Kidney (tissue), 14 donors: ENCODE results near the gene PDZRN4. TPM values are rescaled to one million over a fixed set of nuclear protein-coding genes. Genes with fewer than 3 reads are reported as not detected.

Source experiments
- DNase-seq, 5 donors: peaks; one replicate each; pipeline ENCODE4 v3.0.0-alpha.2; 2013 to 2020
- FAIRE-seq: peaks from 2 replicates; lab custom pipeline; 2012; peaks lifted over from hg19 to GRCh38; lab: Jason Lieb, UNC
- H3K27ac ChIP-seq, 2 donors: one replicate each; pipeline ENCODE4 v1.7.0; 2013; ENCODE audit warnings: low read depth in 2 of 2, low read length in 2 of 2, inconsistent platforms in 1 of 2
- H3K27me3 ChIP-seq: one replicate; pipeline ENCODE4 v1.7.1; 2013; ENCODE audit warnings: low read length, inconsistent platforms; ENCODE audit not compliant: control insufficient read depth, insufficient read depth
- H3K36me3 ChIP-seq, 3 donors: one replicate each; pipeline versions ENCODE4 v1.7.0 to v1.7.1; 2013; ENCODE audit warnings: low read length in 3 of 3, control low read depth in 1 of 3, inconsistent platforms in 1 of 3; ENCODE audit not compliant: insufficient read depth in 3 of 3, control insufficient read depth in 2 of 3
- H3K4me1 ChIP-seq, 3 donors: one replicate each; pipeline versions ENCODE4 v1.7.0 to v1.7.1; 2013; ENCODE audit warnings: low read length in 3 of 3, inconsistent platforms in 1 of 3, low read depth in 1 of 3; ENCODE audit not compliant: control insufficient read depth in 2 of 3, insufficient read depth in 2 of 3
- H3K4me3 ChIP-seq, 3 donors: one replicate each; pipeline versions ENCODE4 v1.7.0 to v1.8.1; 2013; ENCODE audit warnings: low read length in 3 of 3, control low read depth in 1 of 3, inconsistent platforms in 1 of 3
- H3K9ac ChIP-seq, 3 donors: one replicate each; pipeline versions ENCODE4 v1.7.0 to v1.7.1; 2013; ENCODE audit warnings: low read length in 3 of 3, control low read depth in 1 of 3, inconsistent platforms in 1 of 3
- H3K9me3 ChIP-seq, 3 donors: one replicate each; pipeline versions ENCODE4 v1.7.0 to v1.7.1; 2013; ENCODE audit warnings: low read length in 3 of 3, control low read depth in 1 of 3, inconsistent platforms in 1 of 3; ENCODE audit not compliant: control insufficient read depth in 2 of 3, insufficient read depth in 1 of 3
- CTCF ChIP-seq: IDR thresholded peaks from 3 replicates; pipeline ENCODE4 v1.5.1; 2012; ENCODE audit warnings: mild to moderate bottlenecking, moderate library complexity, borderline replicate concordance; ENCODE audit not compliant: insufficient read depth; ENCODE audit errors: extremely low read depth
- intact Hi-C: fragments of 100-400 bp; cut with DNase I; formaldehyde crosslinking; loops from one replicate; pipeline ENCODE4 v1.11.1; 2022
- polyA plus RNA-seq: library from polyadenylated mRNA; stranded (reverse); fragments of 350-450 nt; fragmentation: Illumina TruSeq; extraction: RNeasy Lipid Tissue Mini Kit (QIAGEN cat#74804); gene quantifications from one replicate; pipeline ENCODE4 v1.2.3, GENCODE V29; 2014; ENCODE audit warnings: low read depth, low replicate concordance; ENCODE audit not compliant: insufficient read depth
- total RNA-seq: library from RNA; stranded (reverse); fragmentation: NEBNext Ultra II Directional; extraction: Animal tissue kit (Norgen Biotek cat#: 25700); gene quantifications from one replicate; pipeline ENCODE4 v1.2.1, GENCODE V29; 2021
- donor health status: control.
- donor health status: control.
- donor health status: control.
- donor health status: control.
- donor health status: control.
- donor health status: DM: yes; HTN: yes; CAD: no.
- donor health status: Normal renal cell carcinoma (clear cell type).

Gene PDZRN4
- total and polyA plus RNA-seq, 2 donors from 2014 or later = 0.56 to 2.1 TPM

- peaks cover 0 to 2% (median 0%) of the 10 kb centered on the region in 3 donors for H3K4me1 ChIP-seq
- TF ChIP-seq CTCF = no peak
Measured at GRCh38 chr12:41527534-41528116, 339.5 kb downstream of the PDZRN4 start.

GRCh38 chr12:41528874-41529273 is 340.8 kb downstream of the PDZRN4 start:
- no peak for TF ChIP-seq CTCF
- DNase-seq = no peak

More at GRCh38 chr12:41527534-41528116, 339.5 kb downstream of the PDZRN4 start:
- Histone ChIP-seq H3K9ac (no peak overlapping the region), H3K36me3 (no peaks in the 10 kb centered on the region), H3K27me3 (no peaks in the 10 kb centered on the region), H3K9me3 (no peaks in the 10 kb centered on the region), H3K27ac (no peak overlapping the region), H3K4me3 (no peak overlapping the region)
- FAIRE-seq (no peak), DNase-seq (no peak)
- intact Hi-C loops = no loop called here

GRCh38 chr12:41530441-41530840 is 342.3 kb downstream of the PDZRN4 start:
- DNase-seq = no peak
- FAIRE-seq = no peak
- no peak overlapping the region for H3K4me3 ChIP-seq
- intact Hi-C loops = no loop called here
- no peak overlapping the region for H3K9ac ChIP-seq
- H3K4me1 ChIP-seq = no peaks in the 10 kb centered on the region
- H3K36me3 ChIP-seq = no peaks in the 10 kb centered on the region
- H3K27me3 ChIP-seq = no peaks in the 10 kb centered on the region
- no peaks in the 10 kb centered on the region for H3K9me3 ChIP-seq
- no peak overlapping the region for H3K27ac ChIP-seq
- no peak for TF ChIP-seq CTCF

More at GRCh38 chr12:41528874-41529273, 340.8 kb downstream of the PDZRN4 start:
- intact Hi-C loops = no loop called here
- Histone ChIP-seq H3K27ac (no peak overlapping the region), H3K4me3 (no peak overlapping the region), H3K4me1 (no peaks in the 10 kb centered on the region), H3K9ac (no peak overlapping the region), H3K9me3 (no peaks in the 10 kb centered on the region), H3K27me3 (no peaks in the 10 kb centered on the region), H3K36me3 (no peaks in the 10 kb centered on the region)
- no peak for FAIRE-seq
